HuH-7.5 (cell line): ENCODE data around the gene CPTP.
"Not testable (repeated sequence)": the region's sequence is repeated elsewhere in the genome, so short reads cannot be mapped to it uniquely, and the experiment has no call there.

Source experiments
- DNase-seq: peaks from one replicate; pipeline ENCODE4 v3.0.0; 2011; ENCODE audit warnings: low spot score

CPTP gene

GRCh38 chr1:1306661-1307260 lies 17.8 kb upstream of the CPTP start:
- no peak for DNase-seq

GRCh38 chr1:1307261-1307922 lies 17.2 kb upstream of the CPTP start:
- DNase-seq, result peak; percentile 71

- DNase-seq, result peak; percentile 98
Measured at GRCh38 chr1:1307923-1308755, 16.5 kb upstream of the CPTP start, which contains the start of the genes ACAP3 and PUSL1. Gene ACAP3, minus strand, starts transcription at chr1:1307930. Its CDS starts 115 bp downstream, at chr1:1307815. Gene PUSL1, plus strand, starts transcription at chr1:1308597. Its CDS starts 47 bp downstream, at chr1:1308644.

GRCh38 chr1:1308756-1309250 lies 15.8 kb upstream of the CPTP start:
- DNase-seq, result no peak

- no peak for DNase-seq
Measured at GRCh38 chr1:1309251-1310108, 15.1 kb upstream of the CPTP start.

GRCh38 chr1:1310109-1310385 lies 14.6 kb upstream of the CPTP start:
- no peak for DNase-seq

GRCh38 chr1:1310476-1311053 lies 14.0 kb upstream of the CPTP start:
- no peak for DNase-seq

- no peak for DNase-seq
Measured at GRCh38 chr1:1311107-1312104, 13.2 kb upstream of the CPTP start.

- no peak for DNase-seq
Measured at GRCh38 chr1:1312450-1313314, 11.9 kb upstream of the CPTP start.

- no peak for DNase-seq
Measured at GRCh38 chr1:1313500-1314236, 10.9 kb upstream of the CPTP start.

- DNase-seq, result no peak
Measured at GRCh38 chr1:1314237-1314586, 10.4 kb upstream of the CPTP start.

GRCh38 chr1:1314678-1315335 lies 9.8 kb upstream of the CPTP start:
- DNase-seq, result no peak

- no peak for DNase-seq
Measured at GRCh38 chr1:1315435-1315954, 9.1 kb upstream of the CPTP start.

GRCh38 chr1:1316199-1316598 lies 8.4 kb upstream of the CPTP start:
- DNase-seq, result not testable (repeated sequence)

- no peak for DNase-seq
Measured at GRCh38 chr1:1317420-1317819, 7.2 kb upstream of the CPTP start.

- no peak for DNase-seq
Measured at GRCh38 chr1:1318131-1318652, 6.4 kb upstream of the CPTP start.

GRCh38 chr1:1318777-1319645 lies 5.6 kb upstream of the CPTP start:
- DNase-seq, result no peak
